ENCODE data around the gene C2CD4C.
"Not testable (repeated sequence)": the region's sequence is repeated elsewhere in the genome, so short reads cannot be mapped to it uniquely, and the experiment has no call there.

GRCh38 chr19:393560-393959 lies 15.4 kb downstream of the C2CD4C start:
- not testable (repeated sequence) for TF ChIP-seq CTCF (IDR thresholded peaks at IDR 0.05; ENCODE audit: poor library complexity, severe bottlenecking); RAD21 (conservative IDR thresholded peaks at IDR 0.05); EZH2 (IDR thresholded peaks at IDR 0.05; ENCODE audit: borderline replicate concordance, insufficient read depth, low read length, poor library complexity, severe bottlenecking); EP300 (conservative IDR thresholded peaks at IDR 0.05; ENCODE audit: poor library complexity, severe bottlenecking); POLR2AphosphoS5 (IDR thresholded peaks at IDR 0.05); TAF1 (IDR thresholded peaks at IDR 0.05; ENCODE audit: low read depth); MXI1 (conservative IDR thresholded peaks at IDR 0.05; ENCODE audit: poor library complexity, severe bottlenecking); SMC3 (conservative IDR thresholded peaks at IDR 0.05; ENCODE audit: poor library complexity); REST (IDR thresholded peaks at IDR 0.05; ENCODE audit: borderline replicate concordance)

Measured in neural cell (in vitro differentiated cells).